ENCODE data around the gene PLXNA1.

GRCh38 chr3:126964950-126965349 is 18.0 kb upstream of the PLXNA1 start:
- TF ChIP-seq EZH2 (IDR thresholded peaks at IDR 0.05; ENCODE audit: borderline replicate concordance, low read depth, low read length, severe bottlenecking): no peak
- no peak for TF ChIP-seq CTCF (IDR thresholded peaks at IDR 0.05; ENCODE audit: borderline replicate concordance, extremely low read depth, low read length, poor library complexity, severe bottlenecking)

Data from DND-41 (cell line).